ENCODE measurements around the gene SV2B. TPM values are rescaled to one million over a fixed set of nuclear protein-coding genes. Genes with fewer than 3 reads are reported as not detected.

SV2B gene
- total RNA-seq, 1 experiment from 2014 or later: 0.44 TPM

GRCh38 chr15:91122296-91122695 lies 22.2 kb downstream of the SV2B start:
- no TSS peak for BruUV-seq (replicated peaks)
- no peak overlapping the region for H3K4me3 Mint-ChIP-seq (ENCODE audit: unreplicated experiment)
- intact Hi-C loops (cut with micrococcal nuclease): no loop called here
- H3K27me3 Mint-ChIP-seq (ENCODE audit: insufficient read depth, unreplicated experiment): peaks cover 13% of the 10 kb centered on the region
- TF ChIP-seq CTCF (IDR thresholded peaks at IDR 0.05; ENCODE audit: unreplicated experiment): no peak
- H3K36me3 Mint-ChIP-seq (ENCODE audit: insufficient read depth, unreplicated experiment): no peaks in the 10 kb centered on the region
- no peak for DNase-seq (ENCODE audit: unreplicated experiment)
- POLR2A ChIA-PET: no interaction called here
- H3K27ac Mint-ChIP-seq (ENCODE audit: low read depth, unreplicated experiment): no peak overlapping the region
- CTCF ChIA-PET: interaction anchor here (1.0 to 1.2 kb wide), 2 partner anchors 16 to 20 kb away, joined by 3 to 4 read pairs; no protein-coding TSS in a partner anchor
- H3K4me1 Mint-ChIP-seq (ENCODE audit: insufficient read depth, unreplicated experiment): no peaks in the 10 kb centered on the region
- H3K9me3 Mint-ChIP-seq (ENCODE audit: unreplicated experiment): no peaks in the 10 kb centered on the region

GRCh38 chr15:91124132-91124531 lies 24.1 kb downstream of the SV2B start:
- no peak overlapping the region for H3K4me3 Mint-ChIP-seq (ENCODE audit: unreplicated experiment)
- ChIA-PET POLR2A (no interaction called here), CTCF (no interaction called here)
- no peaks in the 10 kb centered on the region for H3K9me3 Mint-ChIP-seq (ENCODE audit: unreplicated experiment)
- no peak for DNase-seq (ENCODE audit: unreplicated experiment)
- no peaks in the 10 kb centered on the region for H3K36me3 Mint-ChIP-seq (ENCODE audit: insufficient read depth, unreplicated experiment)
- no peak overlapping the region for H3K27ac Mint-ChIP-seq (ENCODE audit: low read depth, unreplicated experiment)
- no peaks in the 10 kb centered on the region for H3K4me1 Mint-ChIP-seq (ENCODE audit: insufficient read depth, unreplicated experiment)
- BruUV-seq (replicated peaks): no TSS peak
- intact Hi-C loops (cut with micrococcal nuclease): no loop called here
- no peak for TF ChIP-seq CTCF (IDR thresholded peaks at IDR 0.05; ENCODE audit: unreplicated experiment)
- H3K27me3 Mint-ChIP-seq (ENCODE audit: insufficient read depth, unreplicated experiment): peaks cover 13% of the 10 kb centered on the region

GRCh38 chr15:91125162-91125561 lies 25.1 kb downstream of the SV2B start:
- Mint-ChIP-seq H3K27ac (ENCODE audit: low read depth, unreplicated experiment) (no peak overlapping the region), H3K9me3 (ENCODE audit: unreplicated experiment) (no peaks in the 10 kb centered on the region), H3K4me1 (ENCODE audit: insufficient read depth, unreplicated experiment) (no peaks in the 10 kb centered on the region), H3K27me3 (ENCODE audit: insufficient read depth, unreplicated experiment) (peaks cover 13% of the 10 kb centered on the region), H3K36me3 (ENCODE audit: insufficient read depth, unreplicated experiment) (no peaks in the 10 kb centered on the region), H3K4me3 (ENCODE audit: unreplicated experiment) (no peak overlapping the region)
- CTCF ChIA-PET: no interaction called here
- no peak for TF ChIP-seq CTCF (IDR thresholded peaks at IDR 0.05; ENCODE audit: unreplicated experiment)
- POLR2A ChIA-PET: no interaction called here
- no TSS peak for BruUV-seq (replicated peaks)
- DNase-seq (ENCODE audit: unreplicated experiment): no peak
- intact Hi-C loops (cut with micrococcal nuclease): no loop called here

- BruUV-seq (replicated peaks): no TSS peak
- Mint-ChIP-seq H3K4me3 (ENCODE audit: unreplicated experiment) (no peak overlapping the region), H3K27me3 (ENCODE audit: insufficient read depth, unreplicated experiment) (peaks cover 13% of the 10 kb centered on the region), H3K9me3 (ENCODE audit: unreplicated experiment) (no peaks in the 10 kb centered on the region), H3K4me1 (ENCODE audit: insufficient read depth, unreplicated experiment) (no peaks in the 10 kb centered on the region), H3K36me3 (ENCODE audit: insufficient read depth, unreplicated experiment) (no peaks in the 10 kb centered on the region), H3K27ac (ENCODE audit: low read depth, unreplicated experiment) (no peak overlapping the region)
- ChIA-PET CTCF (no interaction called here), POLR2A (no interaction called here)
- TF ChIP-seq CTCF (IDR thresholded peaks at IDR 0.05; ENCODE audit: unreplicated experiment): no peak
- DNase-seq (ENCODE audit: unreplicated experiment): peak; percentile 43
- intact Hi-C loops (cut with micrococcal nuclease): no loop called here
Observed at GRCh38 chr15:91126080-91126479, 26.0 kb downstream of the SV2B start.

Data from MCF 10A (cell line).